GM13976 (cell line): ENCODE results near the gene CNOT10.

Experiments
- DNase-seq: peaks from one replicate; pipeline ENCODE4 v3.0.0; 2012; ENCODE audit warnings: low spot score
- in situ Hi-C: fragments of 300-500 bp; cut with MboI; formaldehyde crosslinking; loops from one replicate; pipeline ENCODE4 v1.12.0; 2022; ENCODE audit warnings: low sequenced_read_pairs, mixed read lengths, inconsistent platforms; ENCODE audit not compliant: unreplicated experiment
- TF ChIP-seq, protein P1 (sequence below): IDR thresholded peaks from 2 replicates; pipeline ENCODE4 v1.5.1; 2012; ENCODE audit warnings: borderline replicate concordance, mild to moderate bottlenecking; ENCODE audit not compliant: insufficient read depth; ENCODE audit errors: extremely low read depth, missing control alignments, control extremely low read depth

Gene CNOT10

DNA sequence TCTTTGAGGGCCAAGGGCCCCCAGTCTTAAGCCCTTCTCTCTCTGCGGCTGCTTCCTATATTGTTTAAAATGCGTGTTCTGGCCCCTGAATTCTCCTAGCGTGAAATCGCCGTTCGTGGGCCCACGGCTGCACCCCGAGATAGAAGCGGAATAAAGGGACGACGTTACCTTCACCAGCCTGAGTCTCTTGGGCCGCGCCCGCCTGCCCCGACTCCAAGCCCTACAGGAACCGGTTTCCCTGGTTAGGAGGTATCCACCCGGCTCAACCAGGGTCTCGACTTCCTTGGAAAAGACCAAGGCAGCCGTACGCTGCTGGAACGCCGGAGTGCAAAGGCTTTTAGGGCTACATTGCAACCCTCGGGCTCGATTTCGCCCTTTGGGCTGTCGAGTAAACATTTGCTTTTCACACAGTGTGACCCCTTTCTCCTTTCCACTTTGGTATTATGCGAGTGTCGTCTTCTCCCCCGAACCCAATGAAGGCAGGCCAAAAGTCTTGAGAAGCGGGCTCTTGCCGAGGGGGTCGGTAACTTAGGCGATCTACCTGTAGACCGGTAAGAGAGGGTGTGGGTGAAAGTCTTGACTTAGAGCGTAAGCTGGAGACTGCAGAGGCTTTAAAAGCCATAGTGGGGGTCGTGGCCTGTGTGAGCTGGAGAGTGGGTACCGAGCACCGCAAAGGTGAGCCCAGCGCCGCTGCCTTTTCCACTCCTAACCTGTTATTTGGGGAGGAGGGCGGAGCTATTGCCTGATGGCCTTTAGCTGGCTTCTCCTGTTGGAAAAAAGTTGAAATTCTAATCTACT is 134.8 kb downstream of the CNOT10 start:
- DNase-seq = no peak
- TF ChIP-seq, protein P1, sequence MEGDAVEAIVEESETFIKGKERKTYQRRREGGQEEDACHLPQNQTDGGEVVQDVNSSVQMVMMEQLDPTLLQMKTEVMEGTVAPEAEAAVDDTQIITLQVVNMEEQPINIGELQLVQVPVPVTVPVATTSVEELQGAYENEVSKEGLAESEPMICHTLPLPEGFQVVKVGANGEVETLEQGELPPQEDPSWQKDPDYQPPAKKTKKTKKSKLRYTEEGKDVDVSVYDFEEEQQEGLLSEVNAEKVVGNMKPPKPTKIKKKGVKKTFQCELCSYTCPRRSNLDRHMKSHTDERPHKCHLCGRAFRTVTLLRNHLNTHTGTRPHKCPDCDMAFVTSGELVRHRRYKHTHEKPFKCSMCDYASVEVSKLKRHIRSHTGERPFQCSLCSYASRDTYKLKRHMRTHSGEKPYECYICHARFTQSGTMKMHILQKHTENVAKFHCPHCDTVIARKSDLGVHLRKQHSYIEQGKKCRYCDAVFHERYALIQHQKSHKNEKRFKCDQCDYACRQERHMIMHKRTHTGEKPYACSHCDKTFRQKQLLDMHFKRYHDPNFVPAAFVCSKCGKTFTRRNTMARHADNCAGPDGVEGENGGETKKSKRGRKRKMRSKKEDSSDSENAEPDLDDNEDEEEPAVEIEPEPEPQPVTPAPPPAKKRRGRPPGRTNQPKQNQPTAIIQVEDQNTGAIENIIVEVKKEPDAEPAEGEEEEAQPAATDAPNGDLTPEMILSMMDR = no peak
- in situ Hi-C loops = no loop called here

DNA sequence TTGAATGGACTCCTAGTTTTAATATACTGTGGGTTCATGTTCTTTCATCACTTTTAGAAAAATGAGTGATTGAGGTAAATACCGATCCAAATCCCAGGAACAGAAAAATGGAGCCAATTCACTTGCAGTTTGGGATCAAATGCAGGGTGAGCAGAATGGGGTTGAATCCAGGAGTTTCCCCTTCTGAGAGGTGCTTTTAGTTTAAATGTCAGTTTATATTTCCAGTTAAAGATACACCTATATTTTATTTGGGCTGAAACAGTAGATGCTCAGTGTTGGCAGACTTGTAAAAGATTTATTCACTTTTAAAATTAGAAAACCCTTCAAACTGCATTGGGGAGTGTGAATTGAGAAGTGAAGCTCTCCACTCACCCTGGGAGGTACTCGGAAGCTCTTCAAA is 135.4 kb downstream of the CNOT10 start:
- TF ChIP-seq, protein P1 = no peak
- in situ Hi-C loops = no loop called here
- DNase-seq = no peak

DNA sequence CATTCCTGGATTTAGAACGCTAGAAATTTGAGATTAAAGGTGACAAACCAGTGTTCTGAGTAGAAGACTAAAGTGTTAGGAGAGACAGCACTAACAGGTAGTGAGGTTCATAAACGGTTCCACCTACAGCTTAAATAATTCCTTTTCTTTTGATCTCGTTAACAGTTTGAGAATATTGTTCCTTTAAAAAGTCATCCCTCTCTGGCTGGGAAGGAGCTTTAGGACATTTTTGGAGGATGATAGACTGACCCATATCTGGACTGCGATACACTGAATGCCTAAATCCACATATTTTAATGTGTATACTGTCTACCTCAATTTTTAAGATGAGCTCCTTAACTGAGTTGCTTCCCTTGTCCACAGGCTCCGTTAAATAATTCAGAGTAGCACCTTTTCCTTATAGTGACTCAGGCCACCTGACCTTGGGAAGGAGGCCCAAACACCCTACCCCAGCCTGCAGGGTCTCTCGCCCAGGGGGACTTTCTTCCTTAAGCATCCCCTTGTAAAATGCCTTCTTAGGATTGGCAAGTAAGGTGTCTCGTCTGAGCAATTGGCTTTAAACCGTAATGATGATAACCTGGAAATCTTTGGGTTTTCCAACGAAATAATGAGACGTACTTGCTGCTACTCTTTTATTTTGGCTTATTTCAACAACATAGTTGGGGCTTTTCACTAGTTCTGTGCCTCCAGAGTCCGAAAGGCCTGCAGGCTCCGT is 136.1 kb downstream of the CNOT10 start:
- TF ChIP-seq, protein P1 = no peak
- DNase-seq = no peak
- in situ Hi-C loops = no loop called here

DNA sequence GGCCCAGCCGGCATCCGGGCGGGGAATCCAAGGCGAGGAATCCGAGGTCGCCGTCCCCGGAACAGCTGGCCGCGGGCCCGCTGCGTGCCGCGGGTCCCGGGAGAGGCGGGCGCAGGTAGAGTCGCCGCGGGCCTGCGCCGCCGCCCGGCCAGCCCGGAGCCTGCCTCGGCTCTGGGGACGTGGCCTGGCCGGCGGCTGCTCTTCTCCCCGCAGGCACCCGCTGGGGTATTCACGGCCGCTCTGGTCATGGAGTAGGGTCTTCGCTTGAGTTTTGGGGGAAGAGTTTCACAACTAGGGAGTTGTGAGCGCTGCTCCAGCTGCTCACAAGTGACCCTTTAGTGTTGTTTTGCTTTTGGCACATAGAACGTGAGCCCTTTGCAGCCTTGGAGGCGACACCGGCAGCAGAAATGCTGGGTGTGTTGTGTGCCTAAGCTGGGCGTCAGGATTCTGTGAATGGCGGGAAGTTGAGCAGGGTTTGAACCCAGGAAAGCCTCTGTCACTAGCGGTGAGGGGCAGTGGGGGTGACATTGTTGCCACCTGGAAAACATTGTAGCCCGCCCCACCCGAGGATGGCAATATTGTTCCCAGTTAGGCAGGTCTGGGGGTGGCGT is 136.8 kb downstream of the CNOT10 start:
- TF ChIP-seq, protein P1 = no peak
- in situ Hi-C loops = no loop called here
- no peak for DNase-seq

DNA sequence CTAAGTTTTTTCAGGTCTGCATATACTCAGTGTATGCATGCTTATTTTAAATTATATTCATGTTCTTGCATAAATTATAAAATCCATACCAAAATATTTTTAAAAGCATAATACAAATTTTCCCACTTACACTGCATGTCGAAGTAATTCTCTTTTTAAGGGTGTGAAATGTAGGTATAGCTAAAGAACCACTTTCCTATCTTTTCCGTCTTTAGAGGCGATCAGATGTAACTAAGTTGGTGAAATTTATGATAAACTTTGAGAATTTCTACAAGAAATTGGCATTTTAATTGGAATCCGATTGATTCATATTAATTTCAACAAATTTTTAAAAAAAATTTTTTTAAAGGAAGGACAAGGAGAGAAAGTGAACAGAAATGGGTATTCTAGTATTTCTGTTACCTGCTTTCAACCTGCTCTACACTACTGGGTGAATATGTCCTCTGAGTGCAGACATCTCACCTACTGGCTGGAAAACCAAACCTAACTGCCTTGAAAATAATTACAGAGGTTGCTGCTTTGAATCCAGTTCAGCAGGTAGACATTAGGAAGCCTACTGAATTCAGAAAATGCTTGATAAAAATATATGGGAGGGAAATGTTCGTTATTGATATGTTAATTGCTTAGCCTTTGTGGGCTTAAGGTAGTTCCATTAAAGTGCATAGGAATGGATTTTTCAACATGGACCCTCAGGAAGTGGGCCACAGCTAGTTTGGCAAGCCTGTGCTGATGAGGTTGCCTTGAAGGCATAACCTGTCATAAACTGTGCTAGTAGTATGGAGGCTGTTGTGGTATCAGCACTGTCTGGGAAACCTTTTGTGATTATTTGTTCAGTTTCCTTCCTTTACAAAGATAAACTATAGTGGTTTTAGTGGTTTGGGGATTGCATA is 137.9 kb downstream of the CNOT10 start:
- in situ Hi-C loops = no loop called here
- TF ChIP-seq, protein P1 = no peak
- DNase-seq = no peak
